ENCODE data around the gene CDH5.

The CDH5 gene

GRCh38 chr16:66439051-66439730 lies 72.7 kb downstream of the CDH5 start:
- WGBS, 2 donors (ENCODE audit: extremely low coverage in 2 of 2, insufficient read length in 2 of 2, insufficient replicate concordance in 1 of 2) = no CpG with 5 or more reads among the region's 5 CpGs

GRCh38 chr16:66440271-66440802 lies 73.8 kb downstream of the CDH5 start:
- H3K9ac ChIP-seq (ENCODE audit: low read depth, low read length, poor library complexity) = no peak overlapping the region
- no CpG with 5 or more reads among the region's 10 CpGs for WGBS, 2 donors (ENCODE audit: extremely low coverage in 2 of 2, insufficient read length in 2 of 2, insufficient replicate concordance in 1 of 2)
- H3K18ac ChIP-seq (ENCODE audit: low read length) = peak overlapping the region; percentile 89
- no peak overlapping the region for H3K4me2 ChIP-seq (ENCODE audit: insufficient read depth, low read length, poor library complexity, severe bottlenecking)
- no peak overlapping the region for H2BK15ac ChIP-seq (ENCODE audit: low read length)
- H4K91ac ChIP-seq (ENCODE audit: low read depth, low read length, poor library complexity) = no peak overlapping the region
- H2BK5ac ChIP-seq (ENCODE audit: low read length) = no peak overlapping the region
- H2BK120ac ChIP-seq (ENCODE audit: low read depth, low read length) = no peak overlapping the region
- no peak for DNase-seq (ENCODE audit: low spot score)
- H2BK12ac ChIP-seq (ENCODE audit: low read length) = no peak overlapping the region
- H2AFZ ChIP-seq (ENCODE audit: low read length) = no peak overlapping the region
- peak overlapping the region; percentile 26 for H2AK5ac ChIP-seq (ENCODE audit: low read depth, low read length)
- H3K9me3 ChIP-seq (replicated peaks in 1 of 2; ENCODE audit: control insufficient read depth in 2 of 2, insufficient read depth in 1 of 2, low read depth in 1 of 2, low read length in 2 of 2) = no peaks in the 10 kb centered on the region
- H4K8ac ChIP-seq (ENCODE audit: low read depth, low read length) = no peak overlapping the region
- no peak overlapping the region for H3K14ac ChIP-seq (ENCODE audit: low read length)
- H3K79me1 ChIP-seq (ENCODE audit: low read depth, low read length) = no peaks in the 10 kb centered on the region
- no peaks in the 10 kb centered on the region for H3K27me3 ChIP-seq (ENCODE audit: control insufficient read depth in 3 of 3, insufficient read depth in 3 of 3, low read depth in 1 of 3, low read length in 3 of 3)
- H3K4me1 ChIP-seq (ENCODE audit: control insufficient read depth in 2 of 2, insufficient read depth in 1 of 2, low read depth in 1 of 2, low read length in 2 of 2) = peaks cover 0 to 7% of the 10 kb centered on the region in 2 donors
- H3K23ac ChIP-seq (ENCODE audit: low read depth, low read length, poor library complexity) = no peak overlapping the region
- H3K36me3 ChIP-seq (replicated peaks in 1 of 2; ENCODE audit: control insufficient read depth in 2 of 2, insufficient read depth in 2 of 2, low read length in 2 of 2) = no peaks in the 10 kb centered on the region
- H3K27ac ChIP-seq (replicated peaks; ENCODE audit: low read length) = no peak overlapping the region
- H3K4me3 ChIP-seq (ENCODE audit: low read length in 2 of 2) = no peak overlapping the region
- H3K4ac ChIP-seq (ENCODE audit: low read length) = no peak overlapping the region

More at GRCh38 chr16:66439051-66439730, 72.7 kb downstream of the CDH5 start:
- H3K14ac ChIP-seq (ENCODE audit: low read length) = no peak overlapping the region
- H2AFZ ChIP-seq (ENCODE audit: low read length) = no peak overlapping the region
- H3K4me2 ChIP-seq (ENCODE audit: insufficient read depth, low read length, poor library complexity, severe bottlenecking) = no peak overlapping the region
- H3K18ac ChIP-seq (ENCODE audit: low read length) = peak overlapping the region; percentile 84
- H4K91ac ChIP-seq (ENCODE audit: low read depth, low read length, poor library complexity) = no peak overlapping the region
- H3K9me3 ChIP-seq (replicated peaks in 1 of 2; ENCODE audit: control insufficient read depth in 2 of 2, insufficient read depth in 1 of 2, low read depth in 1 of 2, low read length in 2 of 2) = no peaks in the 10 kb centered on the region
- peak overlapping the region; percentile 38 for H2AK5ac ChIP-seq (ENCODE audit: low read depth, low read length)
- H2BK5ac ChIP-seq (ENCODE audit: low read length) = no peak overlapping the region
- H3K9ac ChIP-seq (ENCODE audit: low read depth, low read length, poor library complexity) = no peak overlapping the region
- no peaks in the 10 kb centered on the region for H3K79me1 ChIP-seq (ENCODE audit: low read depth, low read length)
- H2BK15ac ChIP-seq (ENCODE audit: low read length) = peak overlapping the region; percentile 51
- H3K27me3 ChIP-seq (ENCODE audit: control insufficient read depth in 3 of 3, insufficient read depth in 3 of 3, low read depth in 1 of 3, low read length in 3 of 3) = peaks cover 0 to 3% (median 0%) of the 10 kb centered on the region in 3 experiments
- H3K4me3 ChIP-seq (ENCODE audit: low read length in 2 of 2) = no peak overlapping the region
- H3K23ac ChIP-seq (ENCODE audit: low read depth, low read length, poor library complexity) = peak overlapping the region; percentile 23
- no peak overlapping the region for H3K27ac ChIP-seq (replicated peaks; ENCODE audit: low read length)
- no peak overlapping the region for H2BK120ac ChIP-seq (ENCODE audit: low read depth, low read length)
- peaks cover under 1 to 4% of the 10 kb centered on the region in 2 donors for H3K4me1 ChIP-seq (ENCODE audit: control insufficient read depth in 2 of 2, insufficient read depth in 1 of 2, low read depth in 1 of 2, low read length in 2 of 2)
- H3K4ac ChIP-seq (ENCODE audit: low read length) = no peak overlapping the region
- H3K36me3 ChIP-seq (replicated peaks in 1 of 2; ENCODE audit: control insufficient read depth in 2 of 2, insufficient read depth in 2 of 2, low read length in 2 of 2) = no peaks in the 10 kb centered on the region
- H4K8ac ChIP-seq (ENCODE audit: low read depth, low read length) = no peak overlapping the region
- no peak overlapping the region for H2BK12ac ChIP-seq (ENCODE audit: low read length)
- DNase-seq (ENCODE audit: low spot score) = no peak

DNA sequence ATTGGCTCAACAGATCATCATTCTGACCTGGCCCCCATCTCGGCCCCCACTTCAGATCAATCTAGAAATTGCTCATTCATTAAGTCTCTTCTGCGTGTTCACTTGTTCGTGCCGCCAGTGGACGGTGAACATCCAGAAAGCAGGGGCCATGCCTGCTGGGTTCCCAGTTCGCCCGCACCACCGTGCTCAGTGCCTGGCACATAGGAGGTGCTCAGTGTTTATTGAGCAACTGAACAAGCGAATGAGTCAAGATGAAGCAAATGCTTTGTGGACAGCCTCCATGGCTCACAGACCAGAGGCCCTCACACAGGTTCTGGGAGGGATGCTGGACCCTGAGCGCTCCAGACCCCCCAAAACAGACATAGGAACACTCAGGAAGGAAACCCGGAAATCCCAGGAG lies 74.5 kb downstream of the CDH5 start:
- Histone ChIP-seq H3K4me3 (ENCODE audit: low read length in 2 of 2) (no peak overlapping the region), H3K4ac (ENCODE audit: low read length) (no peak overlapping the region), H4K91ac (ENCODE audit: low read depth, low read length, poor library complexity) (no peak overlapping the region), H3K9ac (ENCODE audit: low read depth, low read length, poor library complexity) (no peak overlapping the region), H3K9me3 (replicated peaks in 1 of 2; ENCODE audit: control insufficient read depth in 2 of 2, insufficient read depth in 1 of 2, low read depth in 1 of 2, low read length in 2 of 2) (no peaks in the 10 kb centered on the region), H3K27me3 (ENCODE audit: control insufficient read depth in 3 of 3, insufficient read depth in 3 of 3, low read depth in 1 of 3, low read length in 3 of 3) (no peaks in the 10 kb centered on the region), H3K23ac (ENCODE audit: low read depth, low read length, poor library complexity) (no peak overlapping the region), H3K18ac (ENCODE audit: low read length) (no peak overlapping the region), H3K36me3 (replicated peaks in 1 of 2; ENCODE audit: control insufficient read depth in 2 of 2, insufficient read depth in 2 of 2, low read length in 2 of 2) (no peaks in the 10 kb centered on the region), H3K14ac (ENCODE audit: low read length) (no peak overlapping the region), H2AK5ac (ENCODE audit: low read depth, low read length) (no peak overlapping the region), H2BK120ac (ENCODE audit: low read depth, low read length) (no peak overlapping the region), H3K79me1 (ENCODE audit: low read depth, low read length) (no peaks in the 10 kb centered on the region), H3K4me1 (ENCODE audit: control insufficient read depth in 2 of 2, insufficient read depth in 1 of 2, low read depth in 1 of 2, low read length in 2 of 2) (peaks cover 0 to 7% of the 10 kb centered on the region in 2 donors), H3K4me2 (ENCODE audit: insufficient read depth, low read length, poor library complexity, severe bottlenecking) (no peak overlapping the region), H3K27ac (replicated peaks; ENCODE audit: low read length) (no peak overlapping the region), H2BK12ac (ENCODE audit: low read length) (no peak overlapping the region), H2BK5ac (ENCODE audit: low read length) (no peak overlapping the region), H2AFZ (ENCODE audit: low read length) (no peak overlapping the region), H2BK15ac (ENCODE audit: low read length) (no peak overlapping the region), H4K8ac (ENCODE audit: low read depth, low read length) (no peak overlapping the region)
- no peak for DNase-seq (ENCODE audit: low spot score)
- WGBS, 2 donors (ENCODE audit: extremely low coverage in 2 of 2, insufficient read length in 2 of 2, insufficient replicate concordance in 1 of 2) = no CpG with 5 or more reads among the region's 11 CpGs

- Histone ChIP-seq H3K9ac (ENCODE audit: low read depth, low read length, poor library complexity) (no peak overlapping the region), H4K8ac (ENCODE audit: low read depth, low read length) (no peak overlapping the region), H3K18ac (ENCODE audit: low read length) (no peak overlapping the region), H3K27ac (replicated peaks; ENCODE audit: low read length) (no peak overlapping the region), H2AK5ac (ENCODE audit: low read depth, low read length) (peak overlapping the region; percentile 22), H3K79me1 (ENCODE audit: low read depth, low read length) (no peaks in the 10 kb centered on the region), H2BK12ac (ENCODE audit: low read length) (peak overlapping the region; percentile 31), H3K9me3 (replicated peaks in 1 of 2; ENCODE audit: control insufficient read depth in 2 of 2, insufficient read depth in 1 of 2, low read depth in 1 of 2, low read length in 2 of 2) (no peaks in the 10 kb centered on the region), H3K14ac (ENCODE audit: low read length) (no peak overlapping the region), H3K4ac (ENCODE audit: low read length) (no peak overlapping the region), H2BK15ac (ENCODE audit: low read length) (peak overlapping the region; percentile 45), H3K4me3 (ENCODE audit: low read length in 2 of 2) (no peak overlapping the region), H3K23ac (ENCODE audit: low read depth, low read length, poor library complexity) (no peak overlapping the region), H3K4me1 (ENCODE audit: control insufficient read depth in 2 of 2, insufficient read depth in 1 of 2, low read depth in 1 of 2, low read length in 2 of 2) (peaks cover 0 to 7% of the 10 kb centered on the region in 2 donors), H2BK5ac (ENCODE audit: low read length) (no peak overlapping the region), H4K91ac (ENCODE audit: low read depth, low read length, poor library complexity) (no peak overlapping the region), H2AFZ (ENCODE audit: low read length) (no peak overlapping the region), H3K36me3 (replicated peaks in 1 of 2; ENCODE audit: control insufficient read depth in 2 of 2, insufficient read depth in 2 of 2, low read length in 2 of 2) (no peaks in the 10 kb centered on the region), H2BK120ac (ENCODE audit: low read depth, low read length) (no peak overlapping the region), H3K4me2 (ENCODE audit: insufficient read depth, low read length, poor library complexity, severe bottlenecking) (no peak overlapping the region), H3K27me3 (ENCODE audit: control insufficient read depth in 3 of 3, insufficient read depth in 3 of 3, low read depth in 1 of 3, low read length in 3 of 3) (no peaks in the 10 kb centered on the region)
- WGBS, 2 donors (ENCODE audit: extremely low coverage in 2 of 2, insufficient read length in 2 of 2, insufficient replicate concordance in 1 of 2) = no CpG with 5 or more reads among the region's 7 CpGs
- no peak for DNase-seq (ENCODE audit: low spot score)
Observed at GRCh38 chr16:66441586-66442375, 75.3 kb downstream of the CDH5 start.

Measured in neuronal stem cell (in vitro differentiated cells).